A673 (cell line): ENCODE measurements around the gene IFNGR2. TPM values are rescaled to one million over a fixed set of nuclear protein-coding genes. Genes with fewer than 3 reads are reported as not detected.
"Not testable (repeated sequence)": the region's sequence is repeated elsewhere in the genome, so short reads cannot be mapped to it uniquely, and the experiment has no call there.

Experiments used
- BruUV-seq: library from RNA; stranded (reverse); fragments of 400-500 nt; replicated peaks from 2 replicates; lab custom pipeline; 2021; lab: Mats Ljungman, UMichigan
- CTCF ChIA-PET: fragments of 300-600 bp; sonication (Branson Sonifier 250); formaldehyde crosslinking; loops from one replicate; lab custom pipeline; 2022; ENCODE audit warnings: antibody characterized with exemption; lab: Charles Lee
- POLR2A ChIA-PET: fragments of 300-600 bp; sonication (Branson Sonifier 250); formaldehyde crosslinking; loops from one replicate; lab custom pipeline; 2022; ENCODE audit warnings: antibody characterized with exemption; ENCODE audit not compliant: low non-redundant PET; lab: Charles Lee
- DNase-seq: peaks from one replicate; pipeline ENCODE4 v3.0.0-alpha.2; 2015; ENCODE audit warnings: low spot score
- H3K27ac ChIP-seq: fragments of 200-600 bp; sonication (generic); 2 replicates; pipeline ENCODE4 v1.5.1; 2016; ENCODE audit warnings: mixed run types, low read depth, mild to moderate bottlenecking, mixed read lengths, antibody characterized with exemption, low read length; ENCODE audit not compliant: poor library complexity, severe bottlenecking
- H3K27me3 ChIP-seq: fragments of 200-600 bp; sonication (generic); replicated peaks from 2 replicates; pipeline ENCODE4 v1.6.1; 2017; ENCODE audit warnings: mixed run types, low read depth, mild to moderate bottlenecking, mixed read lengths, antibody characterized with exemption, low read length; ENCODE audit not compliant: insufficient read depth, poor library complexity
- H3K36me3 ChIP-seq: fragments of 200-600 bp; sonication (generic); 2 replicates; pipeline ENCODE4 v1.6.1; 2016; ENCODE audit warnings: mixed run types, mild to moderate bottlenecking, mixed read lengths, antibody characterized with exemption, low read length; ENCODE audit not compliant: insufficient read depth, poor library complexity, severe bottlenecking
- H3K4me1 ChIP-seq: fragments of 200-600 bp; sonication (generic); 2 replicates; pipeline ENCODE4 v1.6.1; 2017; ENCODE audit warnings: mixed run types, mild to moderate bottlenecking, mixed read lengths, antibody characterized with exemption, low read length; ENCODE audit not compliant: insufficient read depth, poor library complexity, severe bottlenecking
- H3K4me3 ChIP-seq: fragments of 200-600 bp; sonication (generic); 2 replicates; pipeline ENCODE4 v1.5.1; 2016; ENCODE audit warnings: low read depth, mixed run types, mild to moderate bottlenecking, mixed read lengths, low read length; ENCODE audit not compliant: poor library complexity, severe bottlenecking
- H3K9me3 ChIP-seq: fragments of 200-600 bp; sonication (generic); 2 replicates; pipeline ENCODE4 v1.6.1; 2016; ENCODE audit warnings: mixed run types, low read depth, mild to moderate bottlenecking, mixed read lengths, antibody characterized with exemption, low read length; ENCODE audit not compliant: poor library complexity, severe bottlenecking
- CTCF ChIP-seq: fragments of 300-800, 200-600 bp; sonication (generic); conservative IDR thresholded peaks from 2 replicates; pipeline ENCODE4 v1.5.1; 2017; ENCODE audit warnings: low read depth, mild to moderate bottlenecking, antibody characterized with exemption, low read length, moderate library complexity, mixed read lengths
- EZH2 ChIP-seq: fragments of 200-600 bp; sonication (generic); IDR thresholded peaks from 2 replicates; pipeline ENCODE4 v1.6.1; 2017; ENCODE audit warnings: borderline replicate concordance, low read depth, mild to moderate bottlenecking, mixed read lengths, antibody characterized with exemption, low read length; ENCODE audit not compliant: poor library complexity, severe bottlenecking
- intact Hi-C: fragments of 100-400 bp; cut with micrococcal nuclease; formaldehyde crosslinking; loops from one replicate; pipeline ENCODE4 v1.10.0; 2022; ENCODE audit not compliant: unreplicated experiment
- total RNA-seq: library from RNA; stranded (reverse); gene quantifications from 2 replicates; pipeline ENCODE4 v1.2.3, GENCODE V29; 2021

The IFNGR2 gene
- total RNA-seq, 1 experiment from 2014 or later = 48.9 TPM

- no peak overlapping the region for H3K4me3 ChIP-seq
- DNase-seq = no peak
- intact Hi-C loops = no loop called here
- no peaks in the 10 kb centered on the region for H3K36me3 ChIP-seq
- peaks cover 19% of the 10 kb centered on the region for H3K4me1 ChIP-seq
- no peak for TF ChIP-seq CTCF
- TF ChIP-seq EZH2 = no peak
- no peak overlapping the region for H3K27ac ChIP-seq
- no peaks in the 10 kb centered on the region for H3K9me3 ChIP-seq
- no peaks in the 10 kb centered on the region for H3K27me3 ChIP-seq
- POLR2A ChIA-PET = no interaction called here
- no TSS peak for BruUV-seq
- CTCF ChIA-PET = no interaction called here
Measured at GRCh38 chr21:33377221-33377920, 25.8 kb upstream of the IFNGR2 start.

- no peak overlapping the region for H3K27ac ChIP-seq
- intact Hi-C loops = no loop called here
- ChIA-PET POLR2A (no interaction called here), CTCF (no interaction called here)
- no TSS peak for BruUV-seq
- no peak overlapping the region for H3K4me3 ChIP-seq
- no peaks in the 10 kb centered on the region for H3K36me3 ChIP-seq
- peaks cover 24% of the 10 kb centered on the region for H3K4me1 ChIP-seq
- H3K27me3 ChIP-seq = no peaks in the 10 kb centered on the region
- DNase-seq = no peak
- no peaks in the 10 kb centered on the region for H3K9me3 ChIP-seq
- TF ChIP-seq CTCF = no peak
- no peak for TF ChIP-seq EZH2
Measured at GRCh38 chr21:33378081-33378480, 25.1 kb upstream of the IFNGR2 start.

- H3K9me3 ChIP-seq, POLR2A ChIA-PET, H3K4me3 ChIP-seq, H3K27me3 ChIP-seq, H3K36me3 ChIP-seq, CTCF ChIA-PET: not testable (repeated sequence)
- Histone ChIP-seq H3K27ac (peak overlapping the region; percentile 44), H3K4me1 (peaks cover 21% of the 10 kb centered on the region)
- BruUV-seq = TSS peak; percentile 78
- intact Hi-C loops = loop anchor here (2.0 kb wide), 1 partner anchor 23 kb away; the partner anchor contains the start of gene IFNGR2
- DNase-seq = peak; percentile 40
Measured at GRCh38 chr21:33379934-33380333, 23.3 kb upstream of the IFNGR2 start.
